ENCODE results near the gene ERFE.

The ERFE gene

DNA sequence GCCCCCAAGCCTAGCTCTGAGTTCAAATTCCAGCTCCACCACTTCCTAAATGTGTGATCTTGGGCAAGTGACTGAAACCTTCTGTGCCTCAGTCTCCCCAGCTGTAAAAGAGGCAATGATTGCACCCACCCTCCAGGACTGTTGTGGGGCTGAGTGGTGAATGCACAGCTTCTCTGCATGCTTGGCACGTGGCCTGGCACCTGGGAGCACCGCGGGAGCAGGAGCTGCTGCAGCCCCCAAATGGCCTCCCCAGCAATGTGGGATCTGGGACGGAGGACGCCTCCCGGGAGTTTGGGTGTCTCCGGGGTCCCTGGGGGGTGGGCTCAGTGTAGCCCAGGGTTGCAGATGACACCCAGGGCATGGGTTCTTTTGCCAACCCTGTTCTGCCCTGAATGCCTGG is 18.7 kb upstream of the ERFE start:
- DNase-seq, result no peak

GRCh38 chr2:238140721-238141540 is 17.8 kb upstream of the ERFE start:
- DNase-seq, result no peak

DNA sequence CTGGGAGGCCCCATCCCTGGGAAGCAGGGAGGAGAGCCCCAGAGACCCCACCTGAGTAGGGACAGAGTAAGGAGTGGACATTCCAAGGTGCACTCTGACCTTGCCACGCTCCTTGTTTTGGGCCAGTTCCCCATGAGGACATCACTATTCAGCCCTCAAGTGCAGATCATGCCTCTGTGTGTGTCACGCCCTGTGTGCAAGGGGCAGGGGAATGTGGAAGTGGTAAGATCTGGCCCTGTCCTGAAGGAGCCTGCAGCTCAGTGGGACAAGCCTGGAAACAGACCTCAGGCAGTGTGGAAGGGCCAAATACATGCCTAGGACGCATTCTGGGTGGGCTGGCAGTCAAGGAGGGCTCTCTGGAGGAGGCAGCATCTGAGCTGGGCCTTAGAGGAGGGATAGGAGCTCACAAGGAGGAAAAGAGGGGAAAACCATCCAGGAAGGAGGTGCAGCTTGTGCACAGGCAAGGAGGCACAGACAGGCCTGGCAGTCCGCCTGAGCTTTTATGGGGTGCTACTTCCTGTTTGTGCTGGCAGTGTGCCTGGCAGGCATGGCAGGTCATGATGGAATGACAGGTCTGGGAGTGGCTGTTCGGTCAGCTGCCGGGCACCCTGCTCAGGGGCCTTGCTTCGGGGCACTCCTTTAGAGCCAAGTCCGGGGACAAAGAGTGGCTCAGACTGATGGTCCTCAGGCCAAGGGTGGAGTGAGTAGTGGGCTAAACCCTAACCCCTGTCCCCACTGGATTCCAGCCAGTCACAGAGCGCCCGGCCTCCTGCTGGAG is 17.0 kb upstream of the ERFE start:
- DNase-seq, result no peak

GRCh38 chr2:238142382-238143205 is 16.2 kb upstream of the ERFE start:
- no peak for DNase-seq

- no peak for DNase-seq
These were observed 15.4 kb upstream of the ERFE start for GRCh38 chr2:238143239-238143951.

DNA sequence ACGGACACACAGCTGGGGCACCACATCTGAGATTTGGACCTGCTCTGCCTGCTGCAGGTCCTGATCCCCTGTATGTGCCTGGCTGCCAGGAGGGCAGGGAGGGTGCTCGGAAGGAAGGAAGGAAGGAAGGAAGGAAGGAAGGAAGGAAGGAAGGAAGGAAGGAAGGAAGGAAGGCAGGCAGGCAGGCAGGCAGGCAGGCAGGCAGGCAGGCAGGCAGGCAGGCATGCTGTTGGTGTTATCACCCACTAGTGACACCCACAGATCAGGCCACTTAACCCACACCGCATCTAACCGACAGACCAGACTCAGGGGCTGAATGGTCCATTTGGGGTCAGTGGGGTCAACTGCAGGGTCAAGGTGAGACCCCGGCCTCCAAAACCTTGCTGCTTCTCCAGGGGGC is 14.5 kb upstream of the ERFE start:
- DNase-seq, result no peak

DNA sequence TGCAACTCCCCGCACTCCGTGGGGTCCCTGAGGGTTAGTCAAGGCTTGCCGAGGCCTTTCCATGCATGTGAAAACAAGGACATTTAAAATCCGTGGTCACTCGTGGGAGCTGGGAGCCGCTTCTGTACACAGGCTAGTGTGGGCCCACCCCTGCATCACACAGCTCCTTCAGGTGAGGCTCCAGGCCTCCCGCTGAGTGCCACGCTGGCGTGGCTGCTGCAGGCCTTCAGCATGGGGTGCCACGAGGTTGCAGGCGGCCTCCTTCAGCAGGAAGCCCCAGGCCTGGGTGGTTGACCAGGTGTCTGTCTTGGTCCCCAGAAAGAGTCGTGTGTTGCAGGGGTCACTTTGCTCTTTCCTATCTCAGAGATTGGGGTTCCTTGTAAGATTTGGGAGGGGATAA is 13.7 kb upstream of the ERFE start:
- no peak for DNase-seq

DNA sequence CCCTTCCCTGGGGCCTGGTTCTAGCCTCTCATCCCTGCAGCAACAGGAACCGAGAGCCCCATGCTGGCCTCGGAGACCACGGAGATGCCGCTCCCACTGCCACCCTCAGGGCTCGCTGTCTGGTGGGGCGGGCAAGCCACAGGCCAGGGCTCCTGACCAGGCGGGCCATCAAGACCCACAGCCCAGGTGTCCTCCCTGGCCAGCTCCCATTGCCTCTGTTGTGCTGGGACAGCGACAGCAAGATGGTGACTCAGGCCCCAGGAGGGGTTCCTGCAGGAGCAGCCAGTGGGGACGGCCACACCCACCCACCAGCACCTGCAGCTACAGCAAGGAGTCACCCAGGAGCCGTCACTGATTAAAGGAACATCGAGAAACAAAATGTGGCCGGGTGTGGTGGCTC is 12.9 kb upstream of the ERFE start:
- DNase-seq, result no peak

DNA sequence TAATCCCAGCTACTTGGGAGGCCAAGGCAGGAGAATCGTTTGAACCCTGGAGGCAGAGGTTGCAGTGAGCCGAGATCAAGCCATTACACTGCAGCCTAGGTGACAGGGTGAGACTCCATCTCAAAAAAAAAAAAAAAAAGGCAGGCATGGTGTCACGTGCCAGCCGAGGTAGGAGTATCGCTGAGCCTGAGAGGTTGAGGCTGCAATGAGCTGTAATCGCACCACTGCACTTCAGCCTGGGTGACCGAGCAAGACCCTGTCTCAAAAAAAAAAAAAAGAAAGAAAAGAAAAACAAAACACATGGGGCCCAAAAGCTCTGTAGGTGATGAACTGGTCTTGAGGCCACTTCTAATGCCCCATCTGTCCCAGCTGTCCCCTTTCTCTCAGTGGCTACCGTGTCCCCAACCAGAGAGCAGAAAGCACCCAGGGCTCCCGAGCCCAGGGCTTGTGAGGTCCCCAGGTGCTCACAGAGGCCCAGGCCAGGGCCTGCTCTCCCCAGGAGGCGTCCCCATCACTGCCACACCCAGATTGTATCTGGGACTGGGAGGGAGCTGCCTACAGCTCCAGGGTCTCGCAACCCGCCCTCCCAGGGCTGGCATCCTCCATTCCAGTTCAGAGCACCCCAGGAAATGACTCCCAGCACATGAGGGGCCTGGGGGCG is 11.8 kb upstream of the ERFE start:
- DNase-seq, result no peak

DNA sequence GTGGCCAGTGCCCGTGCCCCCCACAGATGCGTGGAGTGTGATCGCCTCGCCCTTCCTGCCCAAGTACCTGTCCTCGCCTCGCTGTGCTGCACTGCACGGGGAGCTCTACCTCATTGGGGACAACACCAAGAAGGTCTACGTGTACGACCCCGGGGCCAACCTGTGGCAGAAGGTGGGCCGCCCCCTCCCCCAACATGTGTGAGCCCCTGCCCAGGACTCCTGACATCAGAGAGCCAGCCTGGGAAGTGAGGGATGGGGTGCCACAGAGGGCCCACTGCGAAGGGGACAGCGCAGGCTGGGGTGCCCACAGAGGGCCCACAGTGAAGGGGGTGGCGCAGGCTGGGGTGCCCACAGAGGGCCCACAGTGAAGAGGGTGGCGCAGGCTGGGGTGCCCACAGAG is 9.8 kb upstream of the ERFE start:
- no peak for DNase-seq

- DNase-seq, result no peak
These were observed 8.8 kb upstream of the ERFE start for GRCh38 chr2:238149841-238150572.

GRCh38 chr2:238150686-238151085 is 8.1 kb upstream of the ERFE start:
- DNase-seq, result no peak

DNA sequence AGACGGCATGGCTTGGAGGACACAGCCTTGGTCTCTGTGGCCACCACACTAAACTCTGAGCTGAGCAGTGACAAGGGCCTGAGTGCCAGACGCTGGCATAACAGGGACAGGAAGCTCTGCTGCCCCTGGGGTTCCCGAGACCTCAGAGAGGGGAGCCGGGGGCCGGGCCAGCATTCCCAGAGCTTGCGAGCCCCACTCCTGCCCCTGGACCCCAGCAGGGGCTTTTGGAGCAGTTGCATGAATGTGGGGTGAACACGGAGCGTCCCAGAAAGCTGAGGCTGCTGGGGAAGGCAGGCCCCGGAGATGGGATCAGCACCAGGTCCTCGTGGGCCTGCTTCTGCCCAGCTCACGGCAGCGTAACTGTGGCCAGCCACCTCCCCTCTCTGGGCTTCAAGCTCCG is 7.6 kb upstream of the ERFE start:
- DNase-seq, result no peak

- DNase-seq, result no peak
These were observed 7.0 kb upstream of the ERFE start for GRCh38 chr2:238151628-238152235.

DNA sequence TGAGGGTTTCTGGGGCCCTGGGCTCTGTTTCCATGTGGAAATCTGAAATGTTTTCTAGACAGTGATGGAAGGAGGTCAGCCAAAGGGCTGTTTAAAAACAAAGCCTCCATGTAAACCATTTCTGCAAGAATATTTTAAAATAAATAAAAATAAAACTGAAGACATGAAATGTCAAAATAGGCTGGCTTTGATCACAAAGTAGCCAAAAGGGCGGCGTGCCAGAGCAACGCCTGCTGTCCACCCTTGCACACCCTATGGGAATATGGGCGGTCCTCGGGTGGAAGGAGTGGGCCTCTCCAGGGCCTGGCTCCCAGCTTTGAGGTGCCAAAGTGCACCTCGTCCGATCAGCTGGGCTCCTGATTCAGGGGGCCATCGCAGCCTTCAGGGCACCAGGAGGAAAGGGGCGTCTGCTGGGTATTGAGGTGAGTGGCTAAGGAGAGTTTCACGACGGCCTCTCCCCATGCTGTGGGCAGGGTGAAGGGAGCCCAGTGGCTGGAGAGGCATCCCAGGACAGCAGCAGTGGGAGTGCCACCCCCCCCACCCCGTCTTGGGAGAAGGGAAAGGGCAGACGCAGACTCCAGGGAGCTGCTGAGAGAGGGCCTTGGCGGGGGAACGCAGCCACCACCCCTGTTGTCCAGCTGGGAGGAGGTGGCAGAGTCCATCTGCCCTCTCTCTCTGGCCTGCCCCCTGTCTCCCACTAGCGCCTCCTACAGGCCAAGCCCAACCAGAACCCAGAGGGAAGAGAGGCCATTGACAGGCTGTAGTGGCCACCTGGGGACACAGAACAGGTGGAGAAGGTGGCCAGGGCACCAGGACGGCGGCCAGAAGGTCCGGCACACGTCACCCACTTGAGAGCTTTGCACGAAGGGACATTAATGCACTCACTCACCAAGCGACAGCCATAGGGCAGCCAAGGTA is 5.7 kb upstream of the ERFE start:
- no peak for DNase-seq

GRCh38 chr2:238154570-238154969 is 4.2 kb upstream of the ERFE start:
- DNase-seq, result no peak

DNA sequence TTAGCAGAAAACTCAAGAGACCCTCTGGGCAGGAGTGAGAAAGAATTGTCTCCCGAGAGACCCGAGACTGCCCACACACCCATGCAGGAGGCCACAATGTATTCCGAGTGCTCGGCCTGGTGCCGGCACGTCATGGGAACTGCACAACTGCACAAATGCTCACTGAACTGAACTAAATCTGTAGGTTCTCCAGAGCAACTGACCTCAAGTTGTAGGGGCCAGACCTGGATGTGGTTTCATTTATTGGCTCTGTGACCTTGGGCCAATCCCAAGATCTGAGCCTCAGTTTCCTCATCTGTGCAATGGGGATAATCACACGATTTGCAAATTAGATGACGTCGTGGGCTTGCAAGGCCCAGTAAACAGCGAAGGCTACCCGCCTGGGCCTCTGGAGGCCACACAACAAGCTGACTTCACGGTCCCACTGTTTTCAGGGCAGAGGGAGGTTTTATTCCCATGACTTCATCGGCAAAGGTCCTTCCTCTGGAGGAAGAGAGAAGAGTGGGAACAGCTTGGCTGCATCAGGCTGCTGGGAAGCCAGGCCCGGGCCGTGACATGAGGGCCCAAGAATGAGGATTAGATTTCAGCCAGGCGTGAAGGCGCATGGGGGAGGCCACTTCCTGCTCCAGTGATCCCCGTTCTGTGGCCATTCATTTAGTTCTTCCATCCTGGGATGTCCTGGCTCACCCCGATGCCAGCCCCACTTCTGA is 3.6 kb upstream of the ERFE start:
- DNase-seq, result no peak

DNA sequence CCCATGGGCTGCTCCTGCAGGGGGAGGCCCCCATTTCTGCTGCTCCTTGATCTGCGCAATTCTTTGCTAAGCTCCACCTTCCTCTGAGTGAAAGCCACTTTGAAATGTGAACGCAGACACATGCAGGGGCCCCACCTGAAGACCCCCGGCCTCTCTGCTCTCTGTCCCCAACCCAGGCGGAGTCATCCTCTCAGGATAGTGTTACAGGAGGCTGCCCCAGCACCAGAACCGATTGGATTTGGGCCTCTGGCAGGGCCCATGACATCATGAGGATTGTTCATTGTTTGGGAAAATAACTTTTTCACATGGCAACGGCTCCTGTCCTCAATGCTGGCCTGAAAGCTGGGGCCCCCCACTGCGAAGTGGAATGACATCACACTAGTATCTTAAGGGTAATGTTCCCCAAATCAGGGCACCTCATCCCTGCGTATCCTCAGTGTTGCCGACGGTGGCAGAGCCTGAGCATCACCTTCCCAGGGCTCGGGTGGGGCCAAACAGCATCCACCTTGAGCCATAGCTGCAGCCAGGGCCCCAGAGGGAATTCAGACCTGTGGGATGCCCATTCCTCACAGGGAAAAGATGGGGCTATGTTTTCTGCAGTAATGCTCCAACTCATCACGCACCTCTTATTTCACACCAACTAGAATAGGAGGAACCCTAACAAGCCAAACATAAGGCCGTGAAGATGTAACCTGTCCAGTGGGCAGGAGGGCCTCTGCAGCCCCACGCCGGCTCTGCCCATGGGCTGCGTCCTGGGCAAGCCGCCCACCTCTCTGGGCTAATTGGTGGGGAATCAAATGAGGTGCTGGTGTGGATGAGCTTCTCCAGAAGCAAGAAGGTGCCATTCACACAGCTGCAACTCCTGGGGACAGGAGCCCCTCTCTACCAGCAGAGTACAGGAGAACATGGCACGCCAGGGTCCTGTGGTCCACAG is 2.7 kb upstream of the ERFE start:
- DNase-seq, result no peak

Data from activated T-cell treated with anti-CD3 and anti-CD28 coated beads for 4 hours (primary cell).